Stimulated activated CD8-positive, alpha-beta memory T cell treated with anti-CD3 and anti-CD28 coated beads, Interleukin-7, amount 100 ng/mL, for 4 hours (primary cell): Measurements from ENCODE around the gene SWT1.

Experiments used
- DNase-seq, 2 donors: peaks; one replicate each; pipeline ENCODE4 v3.0.0-alpha.2; 2020; ENCODE audit warnings: low read depth in 2 of 2

Gene SWT1

GRCh38 chr1:185288435-185288834 is 131.5 kb downstream of the SWT1 start:
- DNase-seq: no peak

GRCh38 chr1:185289880-185290279 is 132.9 kb downstream of the SWT1 start:
- DNase-seq: no peak

- no peak for DNase-seq
Observed at GRCh38 chr1:185291159-185291558, 134.2 kb downstream of the SWT1 start.

GRCh38 chr1:185291652-185292051 is 134.7 kb downstream of the SWT1 start:
- no peak for DNase-seq

- no peak for DNase-seq
Observed at GRCh38 chr1:185292237-185292636, 135.3 kb downstream of the SWT1 start.

GRCh38 chr1:185293967-185294542 is 137.1 kb downstream of the SWT1 start:
- DNase-seq: no peak

GRCh38 chr1:185295091-185295490 is 138.1 kb downstream of the SWT1 start:
- no peak for DNase-seq

- DNase-seq: no peak
Observed at GRCh38 chr1:185297982-185298381, 141.0 kb downstream of the SWT1 start.

GRCh38 chr1:185300152-185300551 is 143.2 kb downstream of the SWT1 start:
- DNase-seq: no peak

GRCh38 chr1:185305419-185305818 is 148.5 kb downstream of the SWT1 start:
- DNase-seq: no peak

- DNase-seq: no peak
Observed at GRCh38 chr1:185308126-185308525, 151.2 kb downstream of the SWT1 start.

- no peak for DNase-seq
Observed at GRCh38 chr1:185309566-185309965, 152.6 kb downstream of the SWT1 start.

- no peak for DNase-seq
Observed at GRCh38 chr1:185311589-185312225, 154.7 kb downstream of the SWT1 start.

- no peak for DNase-seq
Observed at GRCh38 chr1:185312361-185313138, 155.6 kb downstream of the SWT1 start.

GRCh38 chr1:185314411-185314810 is 157.4 kb downstream of the SWT1 start:
- DNase-seq: no peak

- DNase-seq: no peak
Observed at GRCh38 chr1:185315445-185316071, 158.6 kb downstream of the SWT1 start.

GRCh38 chr1:185316163-185317033 is 159.4 kb downstream of the SWT1 start:
- DNase-seq: peak; percentile 85 to 91

GRCh38 chr1:185317034-185317885 is 160.3 kb downstream of the SWT1 start, which contains the start of gene IVNS1ABP:
Gene IVNS1ABP (minus strand): TSS chr1:185317243. CDS start chr1:185309493, 7,750 bp downstream.
- DNase-seq: peak; percentile 92 to 95

GRCh38 chr1:185317886-185318310 is 160.9 kb downstream of the SWT1 start:
- DNase-seq: peak; percentile 72 to 78

GRCh38 chr1:185318431-185319138 is 161.6 kb downstream of the SWT1 start:
- no peak for DNase-seq
